ENCODE measurements around the gene TSR3. TPM values are rescaled to one million over a fixed set of nuclear protein-coding genes. Genes with fewer than 3 reads are reported as not detected.

Gene TSR3
- total and polyA plus RNA-seq, 4 donors = 20.3 to 29.9 (median 28.9) TPM

GRCh38 chr16:1320658-1321240 is 30.9 kb downstream of the TSR3 start (continued):
- no peak for TF ChIP-seq CTCF (IDR thresholded peaks at IDR 0.05; ENCODE audit: low read depth, low read length, missing input control)

GRCh38 chr16:1320097-1320496 is 31.6 kb downstream of the TSR3 start:
- Histone ChIP-seq H3K4me1 (ENCODE audit: control insufficient read depth in 4 of 4, insufficient read depth in 4 of 4, low read length in 3 of 4) (no peaks in the 10 kb centered on the region), H3K27me3 (ENCODE audit: control insufficient read depth in 4 of 4, insufficient read depth in 4 of 4, low read length in 3 of 4) (no peaks in the 10 kb centered on the region), H3K4me3 (ENCODE audit: low read depth in 1 of 3, low read length in 3 of 3) (no peak overlapping the region), H3K9ac (ENCODE audit: low read depth in 1 of 2, low read length in 2 of 2) (no peak overlapping the region), H3K36me3 (ENCODE audit: control insufficient read depth in 4 of 4, insufficient read depth in 3 of 4, low read depth in 1 of 4, low read length in 3 of 4) (peaks cover 34 to 86% (median 48%) of the 10 kb centered on the region in 4 donors), H3K9me3 (ENCODE audit: control insufficient read depth in 4 of 4, low read length in 3 of 4) (no peaks in the 10 kb centered on the region), H3K27ac (ENCODE audit: low read depth in 1 of 2, low read length in 2 of 2) (no peak overlapping the region)
- TF ChIP-seq ATF3 (IDR thresholded peaks at IDR 0.05) = no peak
- WGBS = 88% methylated on average over 12 of the region's 12 CpGs
- DNase-seq (ENCODE audit: low spot score) = no peak

GRCh38 chr16:1319041-1319440 is 32.6 kb downstream of the TSR3 start:
- 95% methylated on average over 33 of the region's 33 CpGs for WGBS

More at GRCh38 chr16:1319041-1319440, 32.6 kb downstream of the TSR3 start:
- H3K9me3 ChIP-seq (ENCODE audit: control insufficient read depth in 4 of 4, low read length in 3 of 4) = no peaks in the 10 kb centered on the region
- no peak overlapping the region for H3K4me3 ChIP-seq (ENCODE audit: low read depth in 1 of 3, low read length in 3 of 3)
- TF ChIP-seq SP1 (IDR thresholded peaks at IDR 0.05) (no peak), JUND (IDR thresholded peaks at IDR 0.05) (no peak), FOXA1 (IDR thresholded peaks at IDR 0.05) (no peak), HNF4A (conservative IDR thresholded peaks at IDR 0.05) (no peak), MAX (IDR thresholded peaks at IDR 0.05) (no peak), ATF3 (IDR thresholded peaks at IDR 0.05) (no peak), GABPA (IDR thresholded peaks at IDR 0.05 in 1 of 2, conservative IDR thresholded peaks at IDR 0.05 in 1 of 2) (no peak), FOXA2 (IDR thresholded peaks at IDR 0.05) (no peak), YY1 (IDR thresholded peaks at IDR 0.05) (no peak), EGR1 (IDR thresholded peaks at IDR 0.05; ENCODE audit: low read depth in 2 of 2) (no peak), REST (IDR thresholded peaks at IDR 0.05) (no peak), HNF4G (IDR thresholded peaks at IDR 0.05) (no peak), ZBTB33 (IDR thresholded peaks at IDR 0.05) (no peak), TAF1 (conservative IDR thresholded peaks at IDR 0.05) (no peak), RXRA (IDR thresholded peaks at IDR 0.05) (no peak), RAD21 (IDR thresholded peaks at IDR 0.05) (no peak)
- DNase-seq (ENCODE audit: low spot score) = no peak
- H3K27ac ChIP-seq (ENCODE audit: low read depth in 1 of 2, low read length in 2 of 2) = no peak overlapping the region
- H3K9ac ChIP-seq (ENCODE audit: low read depth in 1 of 2, low read length in 2 of 2) = no peak overlapping the region
- H3K27me3 ChIP-seq (ENCODE audit: control insufficient read depth in 4 of 4, insufficient read depth in 4 of 4, low read length in 3 of 4) = no peaks in the 10 kb centered on the region
- H3K36me3 ChIP-seq (ENCODE audit: control insufficient read depth in 4 of 4, insufficient read depth in 3 of 4, low read depth in 1 of 4, low read length in 3 of 4) = peaks cover 40 to 85% (median 47%) of the 10 kb centered on the region in 4 donors
- peaks cover 0 to 2% (median 0%) of the 10 kb centered on the region in 4 donors for H3K4me1 ChIP-seq (ENCODE audit: control insufficient read depth in 4 of 4, insufficient read depth in 4 of 4, low read length in 3 of 4)

Measured in liver (tissue), 9 donors.